Measurements from ENCODE around the gene ING5.

ING5 gene

GRCh38 chr2:241776336-241777169 lies 74.7 kb downstream of the ING5 start, which contains the start of gene GAL3ST2:
Gene GAL3ST2 (plus strand): TSS chr2:241776822. CDS start chr2:241776956, 134 bp downstream.
- DNase-seq (ENCODE audit: low spot score) = no peak

DNA sequence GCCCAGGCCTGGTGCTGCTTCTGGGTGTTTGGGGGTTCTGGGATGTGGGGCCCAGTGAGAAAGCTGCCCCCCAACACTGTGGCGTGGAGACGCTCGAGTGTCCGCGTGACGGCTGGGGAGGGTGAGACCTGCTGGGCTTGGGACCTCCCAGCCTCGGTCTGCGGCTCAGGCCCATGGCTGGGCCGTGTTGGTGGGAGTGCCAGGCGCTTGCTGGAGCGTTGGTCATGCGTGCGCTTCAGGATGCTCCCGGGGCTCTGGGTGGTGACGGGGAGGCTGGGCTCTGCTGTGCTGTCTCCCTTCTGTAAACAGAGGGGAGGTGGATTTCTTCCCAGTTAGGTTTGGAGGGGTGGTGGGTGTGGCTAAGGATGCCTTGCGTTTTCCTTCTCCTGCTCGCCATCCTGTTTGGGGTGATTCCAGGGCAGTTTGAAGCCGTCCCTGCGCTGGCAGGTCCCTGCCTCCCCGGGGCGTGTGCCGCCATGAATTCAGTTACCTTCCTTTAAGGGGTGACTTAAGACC lies 75.4 kb downstream of the ING5 start:
- DNase-seq (ENCODE audit: low spot score) = no peak

DNA sequence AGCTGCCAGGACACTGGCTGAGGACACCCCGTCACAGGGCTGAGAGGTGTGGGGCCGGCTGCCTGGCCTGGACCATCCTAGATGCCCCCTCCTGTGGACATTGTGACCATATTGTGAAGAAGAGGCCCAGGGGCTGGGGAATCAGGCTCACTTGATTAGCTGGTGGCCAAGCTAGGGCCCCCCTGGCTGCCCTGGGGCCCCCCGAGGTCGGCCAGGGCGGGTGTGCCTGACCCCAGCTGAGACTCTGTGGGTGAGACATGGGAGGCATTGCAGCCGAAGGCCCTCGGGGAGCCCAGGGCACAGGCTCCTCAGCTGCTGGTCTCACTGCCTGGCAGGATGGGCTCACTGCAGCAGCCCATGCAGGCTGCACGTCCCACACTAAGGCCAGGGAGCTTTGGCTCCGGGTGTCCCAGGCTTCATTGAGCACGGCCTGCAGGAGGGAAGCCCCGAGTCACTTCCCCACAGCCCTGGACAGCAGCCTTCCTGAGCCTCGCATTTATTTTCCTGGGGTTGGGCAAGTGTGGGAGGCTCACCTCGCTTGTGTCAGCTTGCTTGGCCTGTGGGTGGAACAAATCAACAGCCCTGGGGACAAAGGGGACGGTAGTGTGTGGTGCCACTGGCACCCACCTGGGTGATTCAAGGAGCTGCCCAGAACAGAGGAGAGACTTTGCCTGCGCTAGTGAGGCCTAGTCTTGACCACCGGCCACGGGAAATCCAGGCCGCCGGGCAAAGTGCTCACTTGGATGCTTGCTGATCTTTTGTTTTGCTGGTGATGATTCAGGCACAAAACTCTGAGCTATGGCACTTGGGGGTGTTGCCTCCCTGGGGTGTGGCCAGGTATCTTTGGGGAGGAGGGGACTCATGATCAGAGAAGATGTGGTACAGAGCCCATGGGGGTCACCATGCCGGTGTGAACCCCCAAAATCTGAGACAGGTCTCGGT lies 76.1 kb downstream of the ING5 start:
- DNase-seq (ENCODE audit: low spot score) = no peak
